ENCODE measurements around the gene NBEAL2. TPM values are rescaled to one million over a fixed set of nuclear protein-coding genes. Genes with fewer than 3 reads are reported as not detected.

The NBEAL2 gene
- polyA plus RNA-seq, 1 donor from 2014 or later = 3.3 TPM

- no peak overlapping the region for H3K4me2 ChIP-seq (ENCODE audit: low read length)
- H2AFZ ChIP-seq (ENCODE audit: low read depth, low read length) = no peak overlapping the region
- TF ChIP-seq CTCF (IDR thresholded peaks at IDR 0.05; ENCODE audit: poor library complexity, severe bottlenecking) (no peak), POLR2AphosphoS5 (IDR thresholded peaks at IDR 0.05) (no peak), RAD21 (conservative IDR thresholded peaks at IDR 0.05) (no peak), EZH2 (IDR thresholded peaks at IDR 0.05; ENCODE audit: borderline replicate concordance, insufficient read depth, low read length, poor library complexity, severe bottlenecking) (no peak), REST (IDR thresholded peaks at IDR 0.05; ENCODE audit: borderline replicate concordance) (no peak), SMC3 (conservative IDR thresholded peaks at IDR 0.05; ENCODE audit: poor library complexity) (no peak), EP300 (conservative IDR thresholded peaks at IDR 0.05; ENCODE audit: poor library complexity, severe bottlenecking) (no peak), TAF1 (IDR thresholded peaks at IDR 0.05; ENCODE audit: low read depth) (no peak), MXI1 (conservative IDR thresholded peaks at IDR 0.05; ENCODE audit: poor library complexity, severe bottlenecking) (no peak)
- no peaks in the 10 kb centered on the region for H3K9me2 ChIP-seq (ENCODE audit: insufficient read depth, low read length)
- H3F3A ChIP-seq (ENCODE audit: insufficient read depth, low read length, poor library complexity, severe bottlenecking) = no peaks in the 10 kb centered on the region
- H3K27ac ChIP-seq (ENCODE audit: low read length) = no peak overlapping the region
- H3K9me3 ChIP-seq (ENCODE audit: low read length) = no peaks in the 10 kb centered on the region
- no peaks in the 10 kb centered on the region for H3K27me3 ChIP-seq (ENCODE audit: insufficient read depth, low read depth, low read length)
- no peaks in the 10 kb centered on the region for H3K79me2 ChIP-seq (replicated peaks; ENCODE audit: insufficient read depth, low read length)
- no peaks in the 10 kb centered on the region for H4K20me1 ChIP-seq (ENCODE audit: insufficient read depth)
- H3K36me3 ChIP-seq (ENCODE audit: insufficient read depth, low read length) = no peaks in the 10 kb centered on the region
- no peak overlapping the region for H3K9ac ChIP-seq (ENCODE audit: low read length)
- no peak overlapping the region for H3K4me3 ChIP-seq (ENCODE audit: low read length)
Observed at GRCh38 chr3:46938118-46938517, 41.3 kb upstream of the NBEAL2 start.

DNA sequence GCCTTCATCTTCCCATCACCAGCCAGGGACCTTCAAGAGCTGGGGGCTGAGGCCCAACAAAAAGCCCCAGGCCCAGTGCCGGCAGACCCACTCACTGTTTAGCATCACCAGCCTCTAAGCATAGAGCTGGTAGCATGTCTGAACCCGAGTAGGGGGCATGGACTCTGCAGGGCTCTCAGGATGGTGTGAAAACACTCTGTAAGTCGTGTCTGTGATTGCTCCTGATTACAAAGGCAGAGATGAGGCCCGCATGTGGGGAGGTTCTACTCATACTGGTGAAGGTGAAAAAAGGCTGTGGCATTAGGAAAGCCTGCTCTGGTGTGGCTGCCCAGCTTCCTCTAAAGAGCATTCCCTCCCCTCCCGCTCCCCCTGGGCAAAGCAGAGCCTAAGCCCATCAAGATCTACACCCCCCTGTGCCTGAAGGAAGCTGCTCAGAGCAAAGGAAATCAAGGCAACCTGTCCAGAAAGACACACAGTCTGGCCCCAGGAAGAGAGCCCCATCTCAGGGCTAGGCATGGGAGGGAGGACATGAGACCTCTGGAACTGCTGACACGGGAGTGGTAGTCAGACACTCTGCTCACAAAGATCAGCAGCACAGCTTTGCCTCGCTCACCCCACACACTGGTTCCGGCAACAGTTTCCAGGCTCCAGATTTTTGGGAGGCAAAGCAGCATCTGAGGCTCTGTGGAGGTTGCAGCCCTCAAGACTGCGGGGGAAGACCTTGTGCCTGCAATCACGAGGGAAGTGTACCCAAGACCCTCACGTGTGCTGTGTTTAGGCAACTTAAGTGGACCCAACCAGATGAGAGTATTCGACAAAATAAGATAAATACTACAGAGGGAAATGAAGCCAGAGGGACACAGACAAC lies 39.7 kb upstream of the NBEAL2 start:
- Histone ChIP-seq H3K36me3 (ENCODE audit: insufficient read depth, low read length) (no peaks in the 10 kb centered on the region), H3K9me2 (ENCODE audit: insufficient read depth, low read length) (no peaks in the 10 kb centered on the region), H2AFZ (ENCODE audit: low read depth, low read length) (no peak overlapping the region), H3K27ac (ENCODE audit: low read length) (no peak overlapping the region), H3K9me3 (ENCODE audit: low read length) (no peaks in the 10 kb centered on the region), H3K27me3 (ENCODE audit: insufficient read depth, low read depth, low read length) (no peaks in the 10 kb centered on the region), H3K9ac (ENCODE audit: low read length) (no peak overlapping the region), H3K79me2 (replicated peaks; ENCODE audit: insufficient read depth, low read length) (peaks cover under 1% of the 10 kb centered on the region), H4K20me1 (ENCODE audit: insufficient read depth) (no peaks in the 10 kb centered on the region), H3F3A (ENCODE audit: insufficient read depth, low read length, poor library complexity, severe bottlenecking) (no peaks in the 10 kb centered on the region), H3K4me3 (ENCODE audit: low read length) (no peak overlapping the region), H3K4me2 (ENCODE audit: low read length) (no peak overlapping the region)
- TF ChIP-seq CTCF (IDR thresholded peaks at IDR 0.05; ENCODE audit: poor library complexity, severe bottlenecking) (no peak), EP300 (conservative IDR thresholded peaks at IDR 0.05; ENCODE audit: poor library complexity, severe bottlenecking) (no peak), TAF1 (IDR thresholded peaks at IDR 0.05; ENCODE audit: low read depth) (no peak), EZH2 (IDR thresholded peaks at IDR 0.05; ENCODE audit: borderline replicate concordance, insufficient read depth, low read length, poor library complexity, severe bottlenecking) (no peak), REST (IDR thresholded peaks at IDR 0.05; ENCODE audit: borderline replicate concordance) (no peak), RAD21 (conservative IDR thresholded peaks at IDR 0.05) (no peak), SMC3 (conservative IDR thresholded peaks at IDR 0.05; ENCODE audit: poor library complexity) (no peak), POLR2AphosphoS5 (IDR thresholded peaks at IDR 0.05) (no peak), MXI1 (conservative IDR thresholded peaks at IDR 0.05; ENCODE audit: poor library complexity, severe bottlenecking) (no peak)

Measured in neural cell (in vitro differentiated cells).